GM19023 (cell line): ENCODE measurements around the gene FGR.
"Not testable (repeated sequence)": the region's sequence is repeated elsewhere in the genome, so short reads cannot be mapped to it uniquely, and the experiment has no call there.

ENCODE experiments used
- ATAC-seq: cut with Tn5 transposase; IDR thresholded peaks from one replicate; pipeline ENCODE4 v1.9.1; 2021; ENCODE audit warnings: mild to moderate bottlenecking, moderate library complexity; ENCODE audit not compliant: unreplicated experiment

Gene FGR

GRCh38 chr1:27635396-27636142, 584 bp upstream of the FGR start:
- ATAC-seq, result no peak

GRCh38 chr1:27634177-27634984, 604 bp downstream of the FGR start:
- ATAC-seq, result no peak

DNA sequence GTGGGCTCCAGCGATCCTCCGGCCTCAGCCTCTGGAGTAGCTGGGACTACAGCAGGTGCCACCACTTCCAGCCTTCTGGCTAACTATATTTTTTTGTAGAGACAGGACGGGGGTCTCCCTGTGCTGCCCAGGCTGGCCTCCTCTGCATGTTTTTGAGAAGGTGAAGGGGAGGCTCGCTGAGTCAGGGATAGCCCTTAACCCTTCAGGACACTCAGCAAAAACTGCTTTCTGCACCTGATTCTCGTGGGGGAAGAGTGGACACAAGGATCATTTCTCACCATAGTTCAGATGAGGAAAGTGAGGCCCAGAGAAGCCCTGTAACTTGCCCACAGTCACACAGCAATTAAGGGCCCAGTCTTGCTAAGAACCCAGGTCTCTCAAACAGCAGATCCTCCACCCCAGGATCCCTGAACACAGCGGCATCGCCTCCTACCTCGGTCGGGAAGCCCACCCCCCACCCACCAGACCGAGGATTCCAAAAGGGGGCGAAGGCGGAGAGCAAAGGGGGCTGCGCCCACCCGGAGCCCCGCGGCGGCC, 1.3 kb downstream of the FGR start:
- no peak for ATAC-seq

DNA sequence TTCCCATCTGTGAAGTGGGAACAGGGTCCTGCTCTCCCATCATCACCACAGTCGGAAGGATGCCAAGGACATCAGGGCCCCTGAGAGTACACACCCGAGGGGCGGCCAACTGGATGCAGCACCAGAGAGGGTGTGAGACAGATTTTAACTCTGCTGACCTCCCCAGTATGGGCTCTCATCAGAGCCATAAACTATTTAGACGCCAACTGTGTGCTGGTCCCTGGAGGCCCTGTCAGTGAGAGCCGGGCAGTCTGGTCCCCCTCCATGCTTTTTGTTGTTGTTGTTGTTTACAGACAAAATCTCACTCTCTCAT, 1.7 kb downstream of the FGR start:
- ATAC-seq, result no peak

DNA sequence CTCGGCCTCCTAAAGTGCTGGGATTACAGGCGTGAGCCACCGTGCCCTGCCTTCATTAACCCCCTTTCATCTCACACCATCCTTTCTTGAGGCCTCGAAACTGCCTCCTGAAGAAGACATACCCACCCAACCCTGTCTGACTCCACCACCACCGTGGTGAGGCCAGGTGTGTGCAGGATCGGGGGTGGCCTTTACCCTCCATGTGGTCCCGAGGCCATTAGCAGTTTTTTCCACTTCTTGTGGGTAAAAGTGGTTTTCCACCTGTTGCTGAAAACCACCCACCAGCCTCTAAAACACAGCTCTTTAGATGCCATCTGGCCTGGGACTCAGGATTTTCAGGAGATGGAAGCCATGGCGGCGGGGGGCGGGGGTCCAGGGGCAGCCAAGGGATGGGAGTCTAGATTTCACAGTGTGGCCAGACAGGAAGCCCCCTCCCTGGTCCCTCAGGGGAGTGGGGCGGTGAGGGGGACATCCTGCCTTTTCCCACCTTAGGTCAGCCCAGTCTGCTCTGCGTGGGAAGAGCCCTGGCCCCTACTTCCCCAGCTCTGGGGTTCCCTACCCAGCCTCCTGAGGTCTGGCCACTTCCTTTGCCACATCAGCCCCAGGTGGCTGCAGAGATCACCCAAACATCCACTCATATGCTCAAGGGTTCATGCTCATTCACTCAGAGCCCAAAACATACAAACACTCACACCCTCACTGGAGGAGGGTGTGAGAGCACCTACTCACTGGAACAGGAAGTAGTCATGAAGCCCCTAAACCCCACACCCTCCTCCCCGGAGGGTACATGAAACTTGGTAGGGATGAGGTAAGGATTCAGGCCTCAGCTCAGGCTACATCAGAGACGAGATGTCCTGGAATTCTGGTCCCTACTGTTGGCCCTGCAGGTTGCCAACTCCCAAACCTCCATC, 2.3 kb downstream of the FGR start:
- peak; percentile 27 for ATAC-seq

GRCh38 chr1:27630859-27631491, 4.0 kb downstream of the FGR start:
- ATAC-seq, result no peak

- ATAC-seq, result no peak
Measured at GRCh38 chr1:27628712-27629111, 6.3 kb downstream of the FGR start.

DNA sequence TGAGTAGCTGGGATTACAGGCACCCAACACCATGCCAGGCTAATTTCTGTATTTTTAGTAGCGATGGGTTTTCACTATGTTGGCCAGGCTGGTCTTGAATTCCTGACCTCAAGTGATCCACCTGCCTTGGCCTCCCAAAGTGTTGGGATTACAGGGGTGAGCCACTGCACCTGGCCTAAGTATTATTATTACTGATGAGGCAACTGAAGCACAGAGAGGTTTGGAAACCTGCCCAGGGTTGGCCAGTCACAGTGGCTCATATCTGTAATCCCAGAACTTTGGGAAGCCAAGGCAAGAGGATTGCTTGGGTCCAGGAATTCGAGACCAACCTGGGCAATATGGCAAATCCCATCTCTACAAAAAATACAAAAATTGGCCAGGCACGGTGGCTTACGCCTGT, 7.3 kb downstream of the FGR start:
- ATAC-seq, result not testable (repeated sequence)

DNA sequence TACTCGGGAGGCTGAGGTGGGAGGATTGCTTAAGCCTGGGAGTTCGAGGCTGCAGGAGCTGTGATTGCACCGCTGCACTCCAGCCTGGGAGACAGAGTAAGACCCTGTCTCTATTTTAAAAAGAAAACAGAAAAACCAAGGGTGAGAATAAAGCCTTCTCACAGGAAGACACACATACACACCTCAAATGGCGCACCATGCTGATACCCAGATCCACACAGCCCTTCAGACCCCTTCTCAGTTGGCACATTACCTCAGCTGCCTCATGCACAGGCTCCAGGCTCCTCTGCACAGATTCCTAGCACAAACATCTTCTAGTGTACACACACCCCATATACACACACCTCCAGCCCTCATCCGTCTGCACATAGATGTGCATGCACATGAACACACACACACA, 7.9 kb downstream of the FGR start:
- no peak for ATAC-seq

DNA sequence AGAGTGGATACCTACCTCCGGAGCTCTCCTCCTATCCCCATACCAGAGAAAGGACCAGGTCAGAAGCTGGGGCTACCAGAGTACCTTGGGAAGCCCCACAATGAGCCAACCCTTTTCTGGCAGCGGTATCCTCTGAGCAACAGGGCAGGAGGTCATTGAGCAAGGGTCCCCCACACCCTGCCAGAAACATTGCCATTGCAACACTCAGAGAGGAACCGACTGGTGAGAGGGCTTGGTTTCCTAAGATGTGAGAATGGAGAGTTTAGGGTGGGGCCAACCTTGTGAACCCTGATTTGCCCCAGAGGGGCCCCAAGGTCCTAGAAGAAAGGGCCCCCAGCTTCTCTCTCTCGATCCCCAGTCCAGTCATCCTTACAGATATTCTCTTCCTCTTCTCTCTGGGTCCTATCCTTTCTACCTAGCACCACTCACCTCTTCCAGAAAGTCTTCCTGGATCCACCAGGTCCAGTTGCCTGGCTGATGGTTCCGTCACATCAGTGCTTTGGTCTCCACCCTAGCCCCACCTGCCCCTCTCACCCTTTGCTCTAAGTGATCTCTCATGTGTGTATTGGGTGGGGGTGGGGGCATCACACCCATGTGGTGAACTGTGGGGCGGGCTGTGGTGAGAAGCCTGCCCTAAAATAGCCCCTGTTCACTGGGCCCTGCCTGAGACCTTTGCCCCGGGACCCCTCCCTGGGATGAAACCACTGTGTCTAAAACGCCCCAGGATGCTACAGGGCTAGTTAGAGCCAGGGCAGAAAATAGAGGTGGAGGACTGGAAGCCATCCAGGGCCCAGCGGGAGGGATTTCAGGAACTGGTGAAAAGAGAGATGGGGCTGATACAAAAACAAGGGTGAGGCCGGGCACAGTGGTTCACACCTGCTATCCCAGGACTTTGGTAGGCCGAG, 8.7 kb downstream of the FGR start:
- no peak for ATAC-seq

DNA sequence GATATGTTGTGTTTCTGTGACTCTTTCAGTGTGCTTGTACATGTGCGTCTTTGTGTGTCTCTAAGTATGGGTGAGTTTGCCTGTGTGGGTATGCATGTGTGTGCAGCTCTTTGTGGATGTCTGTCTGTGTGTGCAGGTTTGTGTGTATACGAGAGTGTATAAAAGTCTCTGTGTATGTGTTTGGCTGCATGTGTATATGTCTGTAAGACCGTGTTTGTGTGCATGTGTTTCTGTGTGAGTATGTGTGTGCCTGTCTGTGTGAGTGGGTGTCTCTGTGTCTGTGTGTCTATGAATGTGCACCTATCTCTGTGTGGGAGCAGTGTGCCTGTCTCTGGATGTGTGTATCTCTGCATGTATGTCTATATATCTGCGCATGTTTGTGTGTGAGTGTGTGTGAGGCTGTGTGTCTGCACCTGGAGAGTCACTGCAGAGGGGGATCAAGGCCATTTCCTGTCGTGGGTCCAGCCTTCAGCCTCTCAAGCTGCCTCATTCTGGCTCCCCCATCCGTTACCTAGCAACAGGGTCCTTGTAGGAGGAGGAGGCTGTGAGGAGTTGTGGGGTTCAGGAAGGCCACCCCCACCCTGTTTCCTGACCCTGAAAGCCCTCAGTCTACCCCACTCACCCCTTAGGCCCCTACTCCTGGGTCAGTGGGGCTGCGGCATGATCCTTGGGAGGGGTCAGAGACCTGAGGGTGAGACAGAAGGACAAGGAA, 10.4 kb downstream of the FGR start:
- ATAC-seq, result peak; percentile 15

- no peak for ATAC-seq
Measured at GRCh38 chr1:27623327-27624212, 11.4 kb downstream of the FGR start.

GRCh38 chr1:27622828-27623227, 12.2 kb downstream of the FGR start:
- no peak for ATAC-seq

GRCh38 chr1:27621051-27621920, 13.7 kb downstream of the FGR start:
- no peak for ATAC-seq

GRCh38 chr1:27619782-27620438, 15.1 kb downstream of the FGR start:
- not testable (repeated sequence) for ATAC-seq

GRCh38 chr1:27618341-27619082, 16.5 kb downstream of the FGR start:
- no peak for ATAC-seq
